Breast epithelium (tissue), 4 donors: ENCODE measurements around the gene PCGF5. TPM values are rescaled to one million over a fixed set of nuclear protein-coding genes. Genes with fewer than 3 reads are reported as not detected.
"Not testable (repeated sequence)": the region's sequence is repeated elsewhere in the genome, so short reads cannot be mapped to it uniquely, and the experiment has no call there.

Source experiments
- DNase-seq, 2 donors: peaks; one replicate each; pipeline ENCODE4 v3.0.0-alpha.2; 2019; ENCODE audit warnings: low spot score in 2 of 2
- H3K27ac ChIP-seq, 2 donors: fragments of 200-600 bp; sonication (generic) in 1 of 2; one replicate each; pipeline ENCODE4 v1.5.1; 2016 to 2019; ENCODE audit warnings: mild to moderate bottlenecking in 1 of 2
- H3K27me3 ChIP-seq, 2 donors: fragments of 200-600 bp; sonication (generic) in 1 of 2; one replicate each; pipeline versions ENCODE4 v1.5.1 to v1.6.0; 2017 to 2019; ENCODE audit warnings: control low read depth in 1 of 2, mild to moderate bottlenecking in 1 of 2
- H3K36me3 ChIP-seq: fragments of 200-600 bp; one replicate; pipeline ENCODE4 v1.5.1; 2019
- H3K4me1 ChIP-seq, 2 donors: fragments of 200-600 bp; sonication (generic); one replicate each; pipeline ENCODE4 v1.5.1; 2016 to 2019; ENCODE audit warnings: control low read depth in 1 of 2
- H3K4me3 ChIP-seq, 3 donors: fragments of 200-600 bp; sonication (generic); 1 replicate in 2 of 3; 2 replicates in 1 of 3; pipeline ENCODE4 v1.5.1; 2016 to 2019; ENCODE audit warnings: mild to moderate bottlenecking in 3 of 3, moderate library complexity in 2 of 3
- H3K9me3 ChIP-seq, 2 donors: fragments of 200-600 bp; sonication (generic) in 1 of 2; one replicate each; pipeline ENCODE4 v1.5.1; 2016 to 2019; ENCODE audit warnings: control low read depth in 1 of 2
- CTCF ChIP-seq, 3 donors: fragments of 450-650 bp; IDR thresholded peaks; one replicate each; pipeline ENCODE4 v1.5.1; 2016 to 2017; ENCODE audit warnings: antibody characterized with exemption in 3 of 3, mild to moderate bottlenecking in 3 of 3, moderate library complexity in 3 of 3
- POLR2A ChIP-seq: fragments of 450-650 bp; IDR thresholded peaks from one replicate; pipeline ENCODE4 v1.6.1; 2016; ENCODE audit warnings: antibody characterized with exemption, mild to moderate bottlenecking, moderate library complexity
- POLR2AphosphoS5 ChIP-seq, 3 donors: sonication (generic); formaldehyde crosslinking; IDR thresholded peaks; one replicate each; pipeline ENCODE4 v1.6.1; 2017; ENCODE audit warnings: antibody characterized with exemption in 3 of 3
- intact Hi-C: fragments of 100-400 bp; cut with DNase I; formaldehyde crosslinking; loops from one replicate; pipeline ENCODE4 v1.15.1; 2023; ENCODE audit warnings: low total_unique reads
- total RNA-seq, 3 donors: library from RNA; depleted of rRNA; stranded (reverse); fragments of >200 nt; gene quantifications; one replicate each; pipeline ENCODE4 v1.1.0, GENCODE V29; 2016

PCGF5 gene
- total RNA-seq, 3 donors from 2014 or later: 36.5 to 66.9 (median 39.3) TPM

GRCh38 chr10:91316486-91316885 is 96.0 kb downstream of the PCGF5 start:
- intact Hi-C loops: no loop called here
- no peak for DNase-seq
- TF ChIP-seq POLR2A (no peak), CTCF (IDR thresholded peaks at IDR 0.05) (no peak), POLR2AphosphoS5 (IDR thresholded peaks at IDR 0.05) (no peak)
- H3K27ac ChIP-seq: no peak overlapping the region
- no peak overlapping the region for H3K4me3 ChIP-seq
- H3K9me3 ChIP-seq: no peaks in the 10 kb centered on the region
- no peaks in the 10 kb centered on the region for H3K4me1 ChIP-seq
- H3K36me3 ChIP-seq: no peaks in the 10 kb centered on the region
- H3K27me3 ChIP-seq: no peaks in the 10 kb centered on the region

- H3K4me1 ChIP-seq: no peaks in the 10 kb centered on the region
- TF ChIP-seq POLR2A: no peak
- no peak for TF ChIP-seq POLR2AphosphoS5 (IDR thresholded peaks at IDR 0.05)
- no peak for TF ChIP-seq CTCF (IDR thresholded peaks at IDR 0.05)
- no peak overlapping the region for H3K4me3 ChIP-seq
- DNase-seq: no peak
- no peak overlapping the region for H3K27ac ChIP-seq
- no peaks in the 10 kb centered on the region for H3K27me3 ChIP-seq
- H3K36me3 ChIP-seq: no peaks in the 10 kb centered on the region
- H3K9me3 ChIP-seq: no peaks in the 10 kb centered on the region
- intact Hi-C loops: no loop called here
Measured at GRCh38 chr10:91317541-91317940, 97.1 kb downstream of the PCGF5 start.

GRCh38 chr10:91319336-91319735 is 98.9 kb downstream of the PCGF5 start:
- Histone ChIP-seq H3K4me1 (no peaks in the 10 kb centered on the region), H3K36me3 (no peaks in the 10 kb centered on the region), H3K27me3 (no peaks in the 10 kb centered on the region), H3K27ac (no peak overlapping the region), H3K4me3 (no peak overlapping the region), H3K9me3 (peaks cover 0 to 4% of the 10 kb centered on the region in 2 donors)
- TF ChIP-seq POLR2AphosphoS5 (IDR thresholded peaks at IDR 0.05): no peak
- TF ChIP-seq CTCF (IDR thresholded peaks at IDR 0.05): no peak
- no peak for TF ChIP-seq POLR2A
- intact Hi-C loops: no loop called here
- DNase-seq: no peak

- H3K4me1 ChIP-seq, H3K27me3 ChIP-seq, H3K27ac ChIP-seq, H3K4me3 ChIP-seq, intact Hi-C loops, H3K9me3 ChIP-seq, DNase-seq, H3K36me3 ChIP-seq: not testable (repeated sequence)
Measured at GRCh38 chr10:91323293-91323905, 102.9 kb downstream of the PCGF5 start.

GRCh38 chr10:91328320-91328984 is 108.0 kb downstream of the PCGF5 start:
- intact Hi-C loops: no loop called here
- Histone ChIP-seq H3K4me1 (no peaks in the 10 kb centered on the region), H3K27ac (no peak overlapping the region), H3K4me3 (no peak overlapping the region), H3K9me3 (peaks cover 0 to under 1% of the 10 kb centered on the region in 2 donors), H3K36me3 (no peaks in the 10 kb centered on the region), H3K27me3 (no peaks in the 10 kb centered on the region)
- no peak for DNase-seq
- TF ChIP-seq POLR2A (no peak), CTCF (IDR thresholded peaks at IDR 0.05) (no peak), POLR2AphosphoS5 (IDR thresholded peaks at IDR 0.05) (no peak)

Other genes starting within 250 kb of the PCGF5 start
- gene HECTD2, start 189.7 kb downstream of the PCGF5 start, total RNA-seq: 10 to 100 TPM; 14.2 to 30.7 (median 19.0) TPM